NCI-H2227 (cell line): ENCODE results near the gene A1BG.

Source experiments
- DNase-seq: peaks from one replicate; lab custom pipeline; 2025; ENCODE audit not compliant: unreplicated experiment; lab: John Stamatoyannopoulos, UW

A1BG gene

GRCh38 chr19:58304255-58304654 lies 49.0 kb downstream of the A1BG start:
- no peak for DNase-seq

GRCh38 chr19:58300620-58301019 lies 52.7 kb downstream of the A1BG start:
- DNase-seq, result no peak

GRCh38 chr19:58296104-58296503 lies 57.2 kb downstream of the A1BG start:
- no peak for DNase-seq
